ENCODE results near the gene OTOP3. TPM values are rescaled to one million over a fixed set of nuclear protein-coding genes. Genes with fewer than 3 reads are reported as not detected.

Gene OTOP3, protein sequence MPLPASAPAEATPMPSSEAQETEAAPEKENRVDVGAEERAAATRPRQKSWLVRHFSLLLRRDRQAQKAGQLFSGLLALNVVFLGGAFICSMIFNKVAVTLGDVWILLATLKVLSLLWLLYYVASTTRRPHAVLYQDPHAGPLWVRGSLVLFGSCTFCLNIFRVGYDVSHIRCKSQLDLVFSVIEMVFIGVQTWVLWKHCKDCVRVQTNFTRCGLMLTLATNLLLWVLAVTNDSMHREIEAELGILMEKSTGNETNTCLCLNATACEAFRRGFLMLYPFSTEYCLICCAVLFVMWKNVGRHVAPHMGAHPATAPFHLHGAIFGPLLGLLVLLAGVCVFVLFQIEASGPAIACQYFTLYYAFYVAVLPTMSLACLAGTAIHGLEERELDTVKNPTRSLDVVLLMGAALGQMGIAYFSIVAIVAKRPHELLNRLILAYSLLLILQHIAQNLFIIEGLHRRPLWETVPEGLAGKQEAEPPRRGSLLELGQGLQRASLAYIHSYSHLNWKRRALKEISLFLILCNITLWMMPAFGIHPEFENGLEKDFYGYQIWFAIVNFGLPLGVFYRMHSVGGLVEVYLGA
- not detected in 2 replicates for total RNA-seq

GRCh38 chr17:74935585-74936469 is at the start of gene OTOP3:
Gene OTOP3, plus strand, starts transcription at chr17:74935898. Its CDS starts 24 bp downstream, at chr17:74935922.

DNA sequence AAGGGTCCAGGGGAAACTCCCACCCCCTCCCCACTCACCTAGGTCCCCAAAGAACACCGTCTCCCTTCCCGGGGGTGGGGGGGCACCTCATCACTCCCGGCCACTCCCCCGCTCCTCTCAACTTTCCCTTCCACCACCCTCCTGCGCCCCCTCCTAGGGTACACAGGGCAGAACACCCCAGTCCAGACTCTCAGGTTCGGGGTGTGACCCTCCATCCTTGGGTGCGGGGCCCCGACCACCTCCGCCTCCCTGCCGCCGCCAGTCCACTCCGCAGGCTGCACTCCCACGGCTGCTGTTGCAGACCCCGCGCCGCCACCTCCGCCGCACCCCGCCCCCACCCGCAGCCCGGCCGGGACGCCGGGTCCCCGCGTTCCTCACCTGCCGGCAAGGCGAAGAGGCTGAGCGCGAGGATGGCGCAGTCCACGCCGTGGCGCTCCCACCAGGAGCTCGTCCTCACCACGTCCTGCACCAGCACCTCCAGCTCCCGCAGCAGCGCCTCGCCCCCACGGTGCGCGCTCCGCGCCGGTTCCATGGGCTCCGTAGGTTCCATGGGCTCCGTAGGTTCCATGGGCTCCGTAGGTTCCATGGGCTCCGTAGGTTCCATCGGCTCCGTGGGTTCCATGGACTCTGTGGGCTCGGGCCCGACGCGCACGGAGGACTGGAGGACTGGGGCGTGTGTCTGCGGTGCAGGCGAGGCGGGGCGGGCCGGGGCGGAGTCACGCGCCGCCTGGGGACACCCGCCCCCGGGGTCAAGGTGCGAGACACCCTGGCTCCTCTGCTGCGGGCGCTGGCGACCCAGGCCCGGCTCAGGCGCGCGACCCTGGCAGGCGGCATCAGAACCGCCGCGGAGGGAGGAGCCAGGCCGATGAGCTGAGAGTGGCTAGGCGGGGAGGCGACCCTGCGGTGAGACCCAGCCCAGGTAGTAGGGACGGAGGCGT is 42.5 kb upstream of the OTOP3 start, which contains the start of gene FADS6:
FADS6 (minus strand) TSS at position 660 of the 938 bp plus-strand sequence; CDS start at position 622, 38 bp downstream.

GRCh38 chr17:74922694-74923537 is 12.8 kb upstream of the OTOP3 start, which contains the start of gene USH1G:
Gene USH1G, minus strand, starts transcription at chr17:74923255. Its CDS starts 182 bp downstream, at chr17:74923073.

DNA sequence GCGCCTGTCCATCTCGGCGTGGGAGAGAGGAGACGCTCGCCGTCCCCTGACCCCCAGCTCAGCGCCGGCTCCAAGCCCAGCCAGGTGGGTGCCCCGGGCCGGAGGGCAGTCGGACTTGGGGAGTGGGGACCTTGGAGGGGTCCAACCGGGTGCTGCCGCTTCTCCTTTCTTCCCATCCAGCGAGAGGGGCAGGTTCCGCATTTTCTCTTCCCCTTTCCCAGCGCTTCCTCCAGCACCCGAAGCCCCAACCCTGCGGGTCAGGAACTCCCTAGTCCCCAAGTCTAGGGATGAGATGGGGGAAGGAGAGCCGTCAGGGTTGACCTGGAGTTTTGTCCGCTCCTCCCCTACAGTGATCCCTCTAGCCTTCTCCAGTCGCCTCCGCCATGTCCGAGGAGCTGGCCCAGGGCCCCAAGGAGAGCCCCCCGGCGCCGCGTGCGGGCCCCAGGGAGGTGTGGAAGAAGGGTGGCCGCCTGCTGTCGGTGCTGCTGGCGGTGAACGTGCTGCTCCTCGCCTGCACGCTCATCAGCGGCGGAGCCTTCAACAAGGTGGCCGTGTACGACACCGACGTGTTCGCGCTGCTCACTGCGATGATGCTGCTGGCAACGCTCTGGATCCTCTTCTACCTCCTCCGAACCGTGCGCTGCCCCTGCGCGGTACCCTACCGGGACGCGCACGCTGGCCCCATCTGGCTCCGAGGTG is 11.3 kb upstream of the OTOP3 start, which contains the start of gene OTOP2:
OTOP2 (plus strand) TSS at position 24 of the 699 bp plus-strand sequence; CDS start at position 384, 360 bp downstream.

DNA sequence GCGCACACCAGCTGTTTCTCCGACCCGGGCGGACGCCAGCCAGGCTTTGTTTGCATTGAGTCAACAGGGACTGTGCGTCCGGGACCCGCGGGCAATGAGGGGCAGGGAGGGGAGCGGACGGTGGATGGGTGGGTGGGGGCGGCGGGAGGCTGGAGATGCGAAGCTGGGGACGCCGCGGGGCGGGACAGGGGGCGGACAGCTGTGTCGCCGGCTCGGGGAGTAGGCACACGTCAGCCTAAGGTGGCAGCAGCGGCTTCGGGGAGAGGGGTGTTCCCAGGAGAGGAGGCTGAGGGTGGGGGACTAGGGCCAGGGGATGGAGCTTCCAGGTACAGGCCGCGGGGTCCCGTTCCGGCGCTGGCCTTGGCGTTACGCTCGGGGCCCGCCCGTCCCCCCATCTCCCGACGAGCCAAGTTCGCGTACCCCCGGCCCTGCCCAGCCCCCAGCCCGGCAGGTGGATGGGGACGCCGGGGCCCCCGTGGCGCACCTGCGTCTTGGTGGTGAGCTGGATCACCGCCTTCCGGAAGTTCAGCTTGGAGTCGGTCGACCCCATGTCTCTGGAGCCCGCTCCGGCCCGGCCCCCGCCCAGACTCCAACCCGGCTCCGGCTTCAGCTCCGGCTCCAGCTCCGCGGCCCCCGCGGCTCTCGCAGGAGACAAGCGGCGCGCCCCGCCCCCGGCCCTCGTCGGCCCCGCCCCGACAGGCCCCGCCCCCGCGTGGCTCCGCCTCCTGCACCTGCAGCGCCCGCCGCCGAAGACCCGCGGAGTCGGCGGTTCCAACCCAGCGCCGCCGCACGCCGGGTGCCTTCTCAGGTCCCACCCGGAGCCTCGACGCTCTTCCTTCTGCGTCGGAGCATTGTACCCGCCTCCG is 36.6 kb downstream of the OTOP3 start, which contains the start of gene HID1:
HID1 (minus strand) TSS at position 653 of the 866 bp plus-strand sequence; CDS start at position 550, 103 bp downstream.

DNA sequence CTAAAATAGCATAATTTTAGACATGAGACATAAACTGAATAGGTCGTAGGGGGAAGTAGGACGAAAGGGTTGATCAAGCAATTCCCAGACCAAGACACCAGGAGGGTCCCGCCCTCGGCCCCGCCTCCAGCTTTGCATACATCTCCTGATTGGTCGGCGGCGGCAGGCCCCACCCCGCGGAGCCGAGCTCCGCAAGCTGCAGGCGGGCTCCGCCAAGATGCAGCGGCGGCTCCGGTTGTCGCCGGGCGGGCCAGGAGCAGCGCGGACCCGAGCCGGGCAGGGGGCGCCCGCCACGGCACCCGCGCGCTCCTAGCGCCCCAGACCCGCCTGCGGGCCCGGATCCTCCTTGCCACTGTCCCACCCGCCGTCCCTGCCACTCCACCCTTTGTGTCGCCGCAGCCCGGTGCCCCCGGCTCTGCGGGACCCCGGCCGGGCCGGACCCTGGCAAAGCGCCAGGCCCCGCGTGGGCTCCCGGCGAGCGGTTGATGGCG is 51.8 kb downstream of the OTOP3 start, which contains the start of gene CDR2L:
CDR2L (plus strand) TSS at position 215 of the 491 bp plus-strand sequence. CDS start 412 bp downstream, outside the sequence.

Other genes with a start within 250 kb of the OTOP3 start
- not detected in 2 replicates for gene CD300LF, start 223.0 kb upstream of the OTOP3 start, total RNA-seq
- gene RAB37, start 198.6 kb upstream of the OTOP3 start, total RNA-seq: 0.09 and 0.43 TPM in 2 replicates
- gene NHERF1, start 187.3 kb upstream of the OTOP3 start, total RNA-seq: 4.3 and 5.4 TPM in 2 replicates
- 34.6 and 44.1 TPM in 2 replicates for gene NAT9, start 159.6 kb upstream of the OTOP3 start, total RNA-seq
- under 0.01 and 0.28 TPM in 2 replicates for gene GRIN2C, start 76.0 kb upstream of the OTOP3 start, total RNA-seq
- 38.4 and 45.8 TPM in 2 replicates for gene FDXR, start 62.9 kb upstream of the OTOP3 start, total RNA-seq
- gene FADS6, start 42.3 kb upstream of the OTOP3 start, total RNA-seq: not detected in 2 replicates
- under 0.01 TPM in 1 of 2 replicates, not detected in the other for gene USH1G, start 12.6 kb upstream of the OTOP3 start, total RNA-seq
- gene OTOP2, start 11.6 kb upstream of the OTOP3 start, total RNA-seq: not detected in 2 replicates
- 0.28 TPM in 2 replicates for gene HID1, start 36.9 kb downstream of the OTOP3 start, total RNA-seq
- 7.4 and 10.9 TPM in 2 replicates for gene CDR2L, start 51.7 kb downstream of the OTOP3 start, total RNA-seq
- gene MRPL58, start 76.8 kb downstream of the OTOP3 start, total RNA-seq: 31.2 and 32.7 TPM in 2 replicates
- gene ATP5PD, start 111.1 kb downstream of the OTOP3 start, total RNA-seq: 365 and 394 TPM in 2 replicates
- gene KCTD2, start 111.3 kb downstream of the OTOP3 start, total RNA-seq: 9.8 and 16.1 TPM in 2 replicates
- 6.1 and 11.0 TPM in 2 replicates for gene SLC16A5, start 152.1 kb downstream of the OTOP3 start, total RNA-seq
- gene ARMC7, start 174.1 kb downstream of the OTOP3 start, total RNA-seq: 2.1 and 2.2 TPM in 2 replicates
- 19.6 and 51.6 TPM in 2 replicates for gene NT5C, start 195.8 kb downstream of the OTOP3 start, total RNA-seq
- 40.0 and 49.9 TPM in 2 replicates for gene JPT1, start 218.6 kb downstream of the OTOP3 start, total RNA-seq
- gene SUMO2, start 247.1 kb downstream of the OTOP3 start, total RNA-seq: 102 and 140 TPM in 2 replicates